GM15510 (cell line): ENCODE results near the gene KRTAP5-6.

ENCODE experiments used
- POLR2A ChIP-seq: IDR thresholded peaks from 3 replicates; pipeline ENCODE4 v1.6.1; 2011; ENCODE audit warnings: borderline replicate concordance; ENCODE audit not compliant: insufficient read length; ENCODE audit errors: extremely low read depth

The KRTAP5-6 gene

GRCh38 chr11:1694064-1694845 is 2.7 kb upstream of the KRTAP5-6 start:
- no peak for TF ChIP-seq POLR2A

GRCh38 chr11:1694846-1695547 is 2.0 kb upstream of the KRTAP5-6 start:
- TF ChIP-seq POLR2A, result no peak

DNA sequence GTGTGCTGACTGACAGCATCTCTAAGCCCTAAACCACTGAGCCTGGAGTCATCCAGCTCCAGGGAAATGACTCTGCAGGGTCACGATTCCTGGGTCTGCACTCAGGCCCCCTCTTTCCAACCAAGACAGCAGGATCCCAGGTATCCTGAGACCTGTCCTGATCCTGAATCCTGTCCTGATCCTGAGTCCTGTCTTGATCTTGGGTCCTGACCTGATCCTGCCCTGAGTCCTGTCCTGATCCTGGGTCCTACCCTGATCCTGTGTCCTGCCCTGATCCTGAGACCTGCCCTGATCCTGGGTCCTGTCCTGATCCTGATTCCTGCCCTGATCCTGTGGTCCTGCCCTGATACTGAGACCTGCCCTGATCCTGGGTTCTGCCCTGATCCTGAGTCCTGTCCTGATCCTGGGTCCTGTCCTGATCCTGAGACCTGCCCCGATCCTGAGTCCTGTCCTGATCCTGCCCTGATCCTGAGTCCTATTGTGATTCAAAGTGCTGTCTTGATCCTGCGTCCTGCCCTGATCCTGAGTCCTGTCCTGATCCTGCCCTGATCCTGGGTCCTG is 1.4 kb upstream of the KRTAP5-6 start:
- TF ChIP-seq POLR2A, result no peak

DNA sequence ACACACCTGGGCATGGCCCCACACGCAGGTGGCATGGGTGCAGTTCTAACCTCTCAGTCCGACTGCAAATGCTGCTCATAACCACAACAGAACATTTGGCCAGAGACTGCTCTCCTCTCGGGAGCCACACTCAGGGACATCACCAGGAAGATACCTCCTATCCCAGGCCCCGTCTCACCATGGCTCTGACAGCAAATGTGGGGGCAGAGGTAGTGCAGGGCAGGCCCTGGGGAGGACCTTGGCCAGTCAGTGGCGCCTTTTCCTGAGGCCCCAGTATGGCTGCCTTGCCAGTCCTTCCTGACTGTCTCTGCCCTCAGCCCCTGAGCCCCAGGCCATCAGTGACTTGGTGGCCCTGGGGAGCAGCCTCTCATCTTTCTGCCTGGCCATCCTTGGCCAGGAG is 2.8 kb downstream of the KRTAP5-6 start:
- no peak for TF ChIP-seq POLR2A

DNA sequence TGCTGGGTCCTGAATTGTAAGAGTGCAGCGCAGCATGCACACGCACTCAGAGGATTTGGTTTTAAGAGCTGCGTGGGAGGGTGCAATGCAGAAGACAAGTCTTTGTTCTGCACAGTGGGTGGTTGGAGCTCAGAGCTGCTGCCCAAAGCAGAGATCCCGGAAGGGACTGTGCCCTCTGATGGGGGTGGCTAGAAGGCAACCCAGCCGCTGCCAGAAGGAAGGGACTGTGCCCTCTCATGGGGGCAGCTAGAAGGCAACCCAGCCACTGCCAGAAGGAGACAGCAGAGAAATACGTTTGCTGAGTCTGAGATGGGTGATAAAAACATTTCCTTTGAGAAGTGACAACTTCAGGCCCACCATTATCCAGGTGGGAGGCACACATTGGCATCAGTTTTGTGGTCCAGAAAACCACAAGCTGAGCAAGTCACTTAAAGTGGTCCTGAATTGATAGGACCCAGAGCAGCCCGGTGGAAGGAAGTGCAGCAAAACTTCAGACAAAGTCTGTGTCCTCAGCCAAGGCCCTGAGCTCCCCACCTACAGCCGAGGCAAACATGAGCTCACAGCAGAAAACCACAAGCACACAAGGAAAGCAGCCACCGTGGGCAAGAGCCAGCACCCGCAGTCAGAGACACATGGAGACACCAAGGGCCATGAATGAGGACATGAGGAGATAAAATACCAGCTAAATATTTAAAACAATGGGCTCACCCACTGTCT is 4.3 kb downstream of the KRTAP5-6 start:
- no peak for TF ChIP-seq POLR2A

- TF ChIP-seq POLR2A, result no peak
Measured at GRCh38 chr11:1702506-1702905, 5.5 kb downstream of the KRTAP5-6 start.

GRCh38 chr11:1703146-1703545 is 6.2 kb downstream of the KRTAP5-6 start:
- no peak for TF ChIP-seq POLR2A

DNA sequence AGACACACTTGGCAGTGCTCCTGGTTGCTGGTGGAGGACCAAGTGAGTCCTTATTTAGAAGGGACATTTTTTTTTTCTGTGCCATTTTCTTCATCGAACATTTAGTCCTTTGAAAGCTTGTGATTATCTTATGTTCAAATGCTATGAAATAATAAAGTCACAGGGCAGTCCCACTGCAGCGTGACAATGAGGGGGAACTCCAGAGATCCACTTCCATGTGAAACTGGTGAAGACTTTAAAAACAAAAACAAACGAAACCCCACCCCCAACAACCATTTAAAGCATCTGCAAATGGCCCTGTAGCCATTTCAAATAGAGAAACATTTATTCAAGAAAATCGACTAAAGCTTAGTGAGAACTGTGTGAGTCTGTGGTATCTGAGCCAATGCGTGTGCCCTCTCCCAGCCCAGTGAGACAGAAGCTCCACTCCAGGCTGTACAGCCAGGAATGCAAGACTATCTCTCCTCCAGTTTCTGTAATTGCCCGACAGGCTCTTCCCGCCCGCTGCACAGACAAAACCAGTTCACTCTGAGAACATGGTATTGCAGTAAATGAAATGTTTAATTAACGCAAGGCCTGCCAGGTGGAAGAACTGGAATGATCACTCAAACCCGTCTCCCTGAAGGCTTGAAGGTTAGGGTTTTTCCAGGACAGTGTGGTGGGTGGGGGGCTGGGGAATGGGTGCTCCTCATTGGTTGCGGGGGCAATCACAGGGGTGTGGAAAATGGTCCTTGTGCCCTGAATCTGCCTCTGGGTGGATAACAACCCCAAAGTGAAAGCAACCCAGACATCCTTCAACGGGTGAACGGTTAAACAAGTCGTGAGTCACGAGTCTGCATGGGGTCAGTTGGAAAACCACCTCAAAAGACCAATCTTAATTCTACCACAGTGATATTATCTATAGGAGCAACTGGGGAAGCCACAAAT is 8.4 kb downstream of the KRTAP5-6 start:
- no peak for TF ChIP-seq POLR2A

DNA sequence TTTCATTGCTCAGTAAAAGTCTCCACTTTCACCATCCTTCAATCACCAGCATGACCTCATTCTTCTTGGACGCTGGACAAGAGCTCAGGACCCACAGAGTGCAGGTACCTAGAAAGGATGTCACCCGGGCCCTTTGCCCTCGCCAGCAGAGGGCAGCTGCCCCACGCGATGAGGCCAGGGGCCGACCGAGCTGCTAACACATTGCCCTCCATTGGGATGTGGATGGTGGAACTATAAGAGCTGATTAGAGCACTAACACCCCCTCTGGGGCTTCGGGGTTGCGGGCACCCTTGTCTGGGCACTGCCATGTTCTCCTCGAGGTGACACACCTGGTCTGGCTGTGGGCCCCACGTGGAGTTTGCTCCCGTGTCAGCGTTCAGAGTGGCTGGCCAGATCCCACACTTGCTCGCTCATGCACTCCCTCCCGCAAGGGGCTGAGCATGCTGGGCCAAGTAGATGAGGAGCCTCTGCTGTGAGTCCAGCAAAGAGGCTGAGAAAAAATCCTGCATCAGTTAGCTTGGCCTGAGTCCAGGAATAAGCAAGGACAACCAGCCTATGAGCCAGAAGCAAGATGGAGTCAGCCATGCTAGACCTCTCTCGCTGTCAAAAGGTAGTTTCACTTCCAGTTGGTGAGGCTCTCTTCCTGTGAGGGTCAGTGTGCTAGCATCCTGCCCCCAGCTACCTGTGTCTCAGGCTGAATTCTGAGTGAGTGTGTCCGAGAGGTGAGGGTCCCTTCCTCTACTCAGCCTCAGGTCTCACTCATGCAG is 9.8 kb downstream of the KRTAP5-6 start:
- no peak for TF ChIP-seq POLR2A

- no peak for TF ChIP-seq POLR2A
Measured at GRCh38 chr11:1707751-1708150, 10.8 kb downstream of the KRTAP5-6 start.

DNA sequence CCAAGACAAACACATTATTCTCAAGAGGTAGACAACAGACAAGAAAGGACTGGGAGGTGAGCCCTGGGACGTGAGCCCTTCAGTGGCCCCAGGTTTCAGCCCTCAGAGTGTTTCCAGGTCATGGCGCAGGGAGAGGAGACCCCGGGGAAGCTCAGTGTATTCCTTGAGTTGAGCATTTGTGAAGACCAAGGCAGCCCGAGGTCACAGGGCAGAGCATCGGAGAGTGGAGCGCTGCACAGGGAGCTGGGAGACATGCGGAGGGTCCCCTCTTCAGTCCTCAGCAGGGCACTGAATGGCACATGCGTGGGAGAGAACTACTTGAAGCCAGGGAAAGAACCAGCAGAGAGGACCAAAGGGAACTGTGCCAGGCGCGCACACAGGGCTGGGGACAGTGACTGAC is 11.7 kb downstream of the KRTAP5-6 start:
- no peak for TF ChIP-seq POLR2A

DNA sequence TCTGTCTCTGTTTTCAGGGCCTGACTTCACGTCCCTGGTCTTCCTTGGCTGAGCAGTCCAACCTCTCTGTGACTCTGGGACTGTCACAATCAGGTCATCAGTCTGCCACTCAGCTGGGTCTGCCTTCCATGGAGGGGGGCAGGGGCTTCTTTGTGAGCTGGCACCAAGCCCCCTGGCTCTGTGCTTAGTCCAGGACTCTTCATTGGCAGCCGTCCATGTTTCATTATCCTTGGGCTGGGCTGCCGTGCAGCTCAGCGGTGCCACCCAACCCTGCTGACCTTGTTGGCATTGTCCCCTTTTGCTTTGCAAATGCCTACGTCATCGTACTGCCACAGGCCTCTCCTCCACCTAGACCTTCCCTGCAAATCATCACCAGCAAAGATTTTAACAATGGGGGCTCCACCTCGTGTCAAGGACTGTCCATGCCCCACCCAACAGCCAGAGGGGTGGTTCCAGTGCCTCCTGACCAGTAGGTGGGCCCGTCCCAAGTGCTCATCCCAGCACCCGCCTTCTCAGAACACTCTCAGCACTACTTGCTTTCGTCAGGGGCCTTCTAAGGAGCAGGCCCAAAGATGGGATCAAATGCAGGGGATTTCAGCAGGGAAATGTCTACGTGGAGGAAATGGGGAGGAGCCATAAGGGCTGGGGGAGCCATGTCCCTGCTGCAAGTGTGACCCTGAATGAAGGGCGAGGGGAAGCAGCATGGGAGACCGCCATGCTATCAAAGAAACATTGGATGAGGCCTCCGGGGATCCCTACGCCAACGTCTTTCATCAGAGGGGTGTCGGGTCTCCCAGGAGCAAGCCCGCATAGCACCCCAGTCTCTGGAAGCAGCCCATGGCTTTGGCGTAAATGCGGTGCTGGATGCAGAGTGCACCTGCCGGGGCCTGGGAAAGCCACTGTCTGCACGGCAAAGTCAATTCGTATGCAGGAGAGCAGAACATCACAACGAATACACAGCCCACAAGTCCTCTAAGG is 18.2 kb downstream of the KRTAP5-6 start:
- no peak for TF ChIP-seq POLR2A
